ENCODE data around the gene LRMDA.

DNA sequence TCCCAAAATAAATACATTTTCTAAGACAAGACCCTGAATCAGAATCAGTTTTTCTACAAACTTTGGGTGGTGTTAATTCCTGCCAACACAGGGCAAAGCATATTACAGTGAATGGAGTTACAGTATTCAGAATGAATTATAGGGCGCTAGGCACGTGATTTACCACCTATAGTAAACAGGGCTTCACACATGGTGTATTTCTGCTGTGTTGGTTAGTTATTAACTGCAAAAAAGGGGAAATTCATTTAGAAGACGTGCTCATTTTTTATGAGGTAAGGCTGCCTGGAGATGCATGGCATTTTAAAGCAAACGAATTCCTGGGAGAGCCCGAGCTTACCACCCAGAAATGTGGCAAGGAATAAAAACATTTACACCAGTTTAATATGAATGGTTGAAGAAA is 393.8 kb downstream of the LRMDA start:
- TF ChIP-seq, protein P1, sequence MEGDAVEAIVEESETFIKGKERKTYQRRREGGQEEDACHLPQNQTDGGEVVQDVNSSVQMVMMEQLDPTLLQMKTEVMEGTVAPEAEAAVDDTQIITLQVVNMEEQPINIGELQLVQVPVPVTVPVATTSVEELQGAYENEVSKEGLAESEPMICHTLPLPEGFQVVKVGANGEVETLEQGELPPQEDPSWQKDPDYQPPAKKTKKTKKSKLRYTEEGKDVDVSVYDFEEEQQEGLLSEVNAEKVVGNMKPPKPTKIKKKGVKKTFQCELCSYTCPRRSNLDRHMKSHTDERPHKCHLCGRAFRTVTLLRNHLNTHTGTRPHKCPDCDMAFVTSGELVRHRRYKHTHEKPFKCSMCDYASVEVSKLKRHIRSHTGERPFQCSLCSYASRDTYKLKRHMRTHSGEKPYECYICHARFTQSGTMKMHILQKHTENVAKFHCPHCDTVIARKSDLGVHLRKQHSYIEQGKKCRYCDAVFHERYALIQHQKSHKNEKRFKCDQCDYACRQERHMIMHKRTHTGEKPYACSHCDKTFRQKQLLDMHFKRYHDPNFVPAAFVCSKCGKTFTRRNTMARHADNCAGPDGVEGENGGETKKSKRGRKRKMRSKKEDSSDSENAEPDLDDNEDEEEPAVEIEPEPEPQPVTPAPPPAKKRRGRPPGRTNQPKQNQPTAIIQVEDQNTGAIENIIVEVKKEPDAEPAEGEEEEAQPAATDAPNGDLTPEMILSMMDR (tag by site-specific recombination; IDR thresholded peaks at IDR 0.05): no peak
- TF ChIP-seq ZNF114 (tag by site-specific recombination; IDR thresholded peaks at IDR 0.05): no peak
- TF ChIP-seq EGR2 (tag by site-specific recombination; IDR thresholded peaks at IDR 0.05; ENCODE audit: low read depth): no peak
- TF ChIP-seq, protein P2, sequence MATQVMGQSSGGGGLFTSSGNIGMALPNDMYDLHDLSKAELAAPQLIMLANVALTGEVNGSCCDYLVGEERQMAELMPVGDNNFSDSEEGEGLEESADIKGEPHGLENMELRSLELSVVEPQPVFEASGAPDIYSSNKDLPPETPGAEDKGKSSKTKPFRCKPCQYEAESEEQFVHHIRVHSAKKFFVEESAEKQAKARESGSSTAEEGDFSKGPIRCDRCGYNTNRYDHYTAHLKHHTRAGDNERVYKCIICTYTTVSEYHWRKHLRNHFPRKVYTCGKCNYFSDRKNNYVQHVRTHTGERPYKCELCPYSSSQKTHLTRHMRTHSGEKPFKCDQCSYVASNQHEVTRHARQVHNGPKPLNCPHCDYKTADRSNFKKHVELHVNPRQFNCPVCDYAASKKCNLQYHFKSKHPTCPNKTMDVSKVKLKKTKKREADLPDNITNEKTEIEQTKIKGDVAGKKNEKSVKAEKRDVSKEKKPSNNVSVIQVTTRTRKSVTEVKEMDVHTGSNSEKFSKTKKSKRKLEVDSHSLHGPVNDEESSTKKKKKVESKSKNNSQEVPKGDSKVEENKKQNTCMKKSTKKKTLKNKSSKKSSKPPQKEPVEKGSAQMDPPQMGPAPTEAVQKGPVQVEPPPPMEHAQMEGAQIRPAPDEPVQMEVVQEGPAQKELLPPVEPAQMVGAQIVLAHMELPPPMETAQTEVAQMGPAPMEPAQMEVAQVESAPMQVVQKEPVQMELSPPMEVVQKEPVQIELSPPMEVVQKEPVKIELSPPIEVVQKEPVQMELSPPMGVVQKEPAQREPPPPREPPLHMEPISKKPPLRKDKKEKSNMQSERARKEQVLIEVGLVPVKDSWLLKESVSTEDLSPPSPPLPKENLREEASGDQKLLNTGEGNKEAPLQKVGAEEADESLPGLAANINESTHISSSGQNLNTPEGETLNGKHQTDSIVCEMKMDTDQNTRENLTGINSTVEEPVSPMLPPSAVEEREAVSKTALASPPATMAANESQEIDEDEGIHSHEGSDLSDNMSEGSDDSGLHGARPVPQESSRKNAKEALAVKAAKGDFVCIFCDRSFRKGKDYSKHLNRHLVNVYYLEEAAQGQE (tag by site-specific recombination; IDR thresholded peaks at IDR 0.05): no peak
- no peak for TF ChIP-seq ZNF292 (tag by site-specific recombination; IDR thresholded peaks at IDR 0.05; ENCODE audit: borderline replicate concordance, low read depth)
- TF ChIP-seq, protein P3, sequence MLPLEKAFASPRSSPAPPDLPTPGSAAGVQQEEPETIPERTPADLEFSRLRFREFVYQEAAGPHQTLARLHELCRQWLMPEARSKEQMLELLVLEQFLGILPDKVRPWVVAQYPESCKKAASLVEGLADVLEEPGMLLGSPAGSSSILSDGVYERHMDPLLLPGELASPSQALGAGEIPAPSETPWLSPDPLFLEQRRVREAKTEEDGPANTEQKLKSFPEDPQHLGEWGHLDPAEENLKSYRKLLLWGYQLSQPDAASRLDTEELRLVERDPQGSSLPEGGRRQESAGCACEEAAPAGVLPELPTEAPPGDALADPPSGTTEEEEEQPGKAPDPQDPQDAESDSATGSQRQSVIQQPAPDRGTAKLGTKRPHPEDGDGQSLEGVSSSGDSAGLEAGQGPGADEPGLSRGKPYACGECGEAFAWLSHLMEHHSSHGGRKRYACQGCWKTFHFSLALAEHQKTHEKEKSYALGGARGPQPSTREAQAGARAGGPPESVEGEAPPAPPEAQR (tag by site-specific recombination; IDR thresholded peaks at IDR 0.05): no peak
- TF ChIP-seq TRIM28 (IDR thresholded peaks at IDR 0.05; ENCODE audit: borderline replicate concordance, low read length): no peak
